C4-2B (cell line): ENCODE results near the gene FAM89B.
A peak's percentile ranks its signal among the peaks of the same experiment; 100 is the strongest.

Experiments used
- H3K27ac ChIP-seq: fragments of 450-650 bp; 2 replicates; pipeline ENCODE4 v1.5.1; 2017
- ZFX ChIP-seq: fragments of 450-650 bp; IDR thresholded peaks from 2 replicates; pipeline ENCODE4 v1.6.1; 2017
- TF ChIP-seq, protein P1 (sequence below): fragments of 450-650 bp; conservative IDR thresholded peaks from 2 replicates; pipeline ENCODE4 v1.5.1; 2017; ENCODE audit warnings: mild to moderate bottlenecking

The FAM89B gene

DNA sequence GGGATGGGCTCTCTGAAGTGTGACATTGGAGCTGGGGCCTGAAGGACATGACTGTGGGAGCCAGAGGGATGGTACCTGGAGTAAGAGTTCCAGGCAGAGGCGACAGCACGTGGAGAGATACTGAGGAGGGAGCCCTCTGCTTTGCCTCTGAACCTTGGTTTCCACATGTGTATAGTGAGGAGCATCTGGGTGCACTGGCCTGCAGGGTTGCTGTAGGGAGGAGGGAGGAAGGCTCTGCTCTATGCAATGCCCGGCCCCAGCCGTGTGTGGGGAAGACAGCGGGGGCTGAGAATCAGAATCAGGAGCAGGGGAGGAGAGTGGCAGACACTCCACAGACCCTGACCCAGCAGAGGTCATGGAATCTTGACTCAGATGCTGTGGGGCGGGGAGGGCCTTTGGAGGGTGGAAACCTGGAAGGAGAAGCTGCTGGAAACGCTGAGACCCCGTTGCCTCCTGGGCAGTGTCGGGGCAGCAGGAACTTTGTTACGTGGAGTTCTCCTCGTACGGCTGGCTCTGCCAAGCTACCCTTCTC is 43.5 kb upstream of the FAM89B start:
- no peak for TF ChIP-seq ZFX
- TF ChIP-seq, protein P1, sequence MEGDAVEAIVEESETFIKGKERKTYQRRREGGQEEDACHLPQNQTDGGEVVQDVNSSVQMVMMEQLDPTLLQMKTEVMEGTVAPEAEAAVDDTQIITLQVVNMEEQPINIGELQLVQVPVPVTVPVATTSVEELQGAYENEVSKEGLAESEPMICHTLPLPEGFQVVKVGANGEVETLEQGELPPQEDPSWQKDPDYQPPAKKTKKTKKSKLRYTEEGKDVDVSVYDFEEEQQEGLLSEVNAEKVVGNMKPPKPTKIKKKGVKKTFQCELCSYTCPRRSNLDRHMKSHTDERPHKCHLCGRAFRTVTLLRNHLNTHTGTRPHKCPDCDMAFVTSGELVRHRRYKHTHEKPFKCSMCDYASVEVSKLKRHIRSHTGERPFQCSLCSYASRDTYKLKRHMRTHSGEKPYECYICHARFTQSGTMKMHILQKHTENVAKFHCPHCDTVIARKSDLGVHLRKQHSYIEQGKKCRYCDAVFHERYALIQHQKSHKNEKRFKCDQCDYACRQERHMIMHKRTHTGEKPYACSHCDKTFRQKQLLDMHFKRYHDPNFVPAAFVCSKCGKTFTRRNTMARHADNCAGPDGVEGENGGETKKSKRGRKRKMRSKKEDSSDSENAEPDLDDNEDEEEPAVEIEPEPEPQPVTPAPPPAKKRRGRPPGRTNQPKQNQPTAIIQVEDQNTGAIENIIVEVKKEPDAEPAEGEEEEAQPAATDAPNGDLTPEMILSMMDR: no peak

DNA sequence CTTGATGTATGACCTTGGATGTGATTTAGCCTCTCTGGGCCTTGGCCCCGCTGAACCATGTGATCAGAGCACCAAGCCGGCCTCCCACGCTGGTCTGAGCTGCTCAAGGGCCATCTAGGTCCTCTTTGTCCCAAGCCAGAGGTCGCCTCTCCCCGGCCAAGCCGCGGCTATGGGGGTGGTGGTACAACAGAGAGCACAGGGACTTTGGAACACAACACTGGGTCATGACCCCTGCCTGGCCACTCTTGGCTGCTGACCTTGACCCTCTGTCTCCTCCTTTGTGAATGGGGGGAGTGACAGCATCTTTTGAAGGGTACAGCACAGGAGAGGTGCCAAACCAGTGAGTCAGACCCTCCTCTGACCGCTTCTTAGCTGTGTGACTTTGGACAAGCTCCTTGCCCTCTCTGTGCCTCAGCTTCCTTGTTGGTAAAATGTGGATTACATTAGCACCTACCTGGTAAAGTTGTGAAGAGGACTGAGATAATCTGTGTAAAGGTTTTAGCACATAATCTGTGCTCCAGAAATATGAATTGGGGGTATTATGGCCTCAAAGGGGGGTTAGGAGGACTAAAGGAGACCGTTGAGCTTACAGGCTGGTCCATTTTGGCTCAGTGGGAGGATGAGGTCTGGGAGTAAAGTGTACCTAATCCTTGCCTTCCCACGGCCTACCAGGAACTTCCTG is 42.7 kb upstream of the FAM89B start:
- no peak overlapping the region for H3K27ac ChIP-seq
- TF ChIP-seq ZFX: no peak
- TF ChIP-seq, protein P1: no peak

More for the DNA sequence above, 43.5 kb upstream of the FAM89B start:
- no peak overlapping the region for H3K27ac ChIP-seq

DNA sequence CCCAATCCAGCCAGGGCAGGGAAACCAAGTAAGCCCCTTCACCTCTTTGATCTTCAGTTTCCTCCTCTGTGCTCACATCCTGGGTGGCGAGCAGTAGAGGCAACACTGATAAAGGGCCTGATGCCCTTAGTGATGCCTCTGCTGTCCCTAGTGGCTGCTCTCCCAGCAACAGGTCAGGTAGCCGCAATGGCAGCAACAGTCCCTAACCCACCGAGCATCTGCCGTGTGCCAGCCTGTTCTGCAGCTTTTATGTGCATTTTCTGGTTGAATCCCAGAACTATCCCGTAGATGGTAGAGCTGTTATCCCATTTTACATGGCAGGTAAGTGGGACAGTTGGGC is 42.2 kb upstream of the FAM89B start:
- no peak for TF ChIP-seq ZFX
- TF ChIP-seq, protein P1: no peak; the same call in 1 of the 2 replicates
- H3K27ac ChIP-seq: no peak overlapping the region

GRCh38 chr11:65532388-65533064 is 39.8 kb upstream of the FAM89B start:
- no peak overlapping the region for H3K27ac ChIP-seq
- TF ChIP-seq, protein P1: no peak
- TF ChIP-seq ZFX: no peak

GRCh38 chr11:65535102-65535501 is 37.2 kb upstream of the FAM89B start:
- no peak for TF ChIP-seq ZFX
- TF ChIP-seq, protein P1: no peak
- no peak overlapping the region for H3K27ac ChIP-seq

DNA sequence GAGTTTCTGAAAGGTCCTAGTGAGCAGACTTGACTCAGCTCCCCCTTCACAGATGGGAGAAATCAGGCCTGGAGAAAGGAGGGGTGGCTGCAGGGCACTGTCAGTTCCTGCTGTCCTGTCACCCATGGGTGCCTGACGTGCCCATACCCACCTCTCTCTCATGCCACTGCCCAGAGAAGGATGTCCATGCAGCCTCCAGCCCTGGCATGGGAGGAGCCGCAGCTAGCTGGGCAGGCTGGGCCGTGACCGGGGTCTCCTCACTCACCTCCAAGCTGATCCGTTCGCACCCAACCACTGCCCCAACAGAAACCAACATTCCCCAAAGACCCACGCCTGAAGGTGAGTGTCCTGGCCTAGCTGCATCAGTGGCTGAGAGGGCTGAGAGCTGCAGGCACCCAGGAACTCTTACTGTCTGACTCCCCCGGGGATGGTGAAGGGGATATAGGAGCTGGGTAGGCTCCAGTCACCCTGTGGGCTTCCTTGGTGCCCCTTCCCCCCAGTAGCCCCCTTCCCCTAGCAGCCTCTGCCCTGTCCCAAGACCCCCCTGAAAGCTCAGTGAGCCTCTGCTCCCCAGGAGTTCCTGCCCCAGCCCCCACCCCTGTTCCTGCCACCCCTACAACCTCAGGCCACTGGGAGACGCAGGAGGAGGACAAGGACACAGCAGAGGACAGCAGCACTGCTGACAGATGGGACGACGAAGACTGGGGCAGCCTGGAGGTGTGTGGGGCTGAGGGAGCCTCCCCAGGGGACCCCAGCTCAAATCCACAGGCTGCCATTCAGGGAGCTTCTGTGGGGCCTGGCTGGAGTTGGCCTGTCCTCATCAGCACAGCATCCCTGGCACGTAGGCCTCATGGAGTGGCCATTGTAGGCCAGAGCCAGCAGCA is 35.7 kb upstream of the FAM89B start:
- 0 out of 2 replicates have a peak overlapping the region, but pooled peaks have one; percentile 95 for H3K27ac ChIP-seq
- TF ChIP-seq ZFX: peak; percentile 10; the same call in 1 of the 2 replicates
- TF ChIP-seq, protein P1: no peak
